GM23338 (cell line): ENCODE data around the gene ADGRB2. TPM values are rescaled to one million over a fixed set of nuclear protein-coding genes. Genes with fewer than 3 reads are reported as not detected.

Experiments
- ATAC-seq: fragments of 200-7000 bp; cut with Tn5 transposase; 3 replicates; pipeline ENCODE4 v1.9.1; 2020
- DNase-seq: peaks from one replicate; pipeline ENCODE4 v3.0.0-alpha.2; 2015; ENCODE audit warnings: low spot score
- H2AFZ ChIP-seq: fragments of 200-600 bp; sonication (generic); 2 replicates; pipeline ENCODE4 v1.8.0; 2016; ENCODE audit warnings: antibody characterized with exemption, mild to moderate bottlenecking, moderate library complexity
- H3F3A ChIP-seq: fragments of 200-600 bp; sonication (generic); replicated peaks from 2 replicates; pipeline ENCODE4 v1.8.0; 2017; ENCODE audit warnings: antibody characterized with exemption, mixed run types, low read depth
- H3K27ac ChIP-seq: fragments of 200-600 bp; sonication (generic); 2 replicates; pipeline ENCODE4 v1.6.1; 2016; ENCODE audit warnings: low read depth
- H3K27me3 ChIP-seq: fragments of 200-600 bp; sonication (generic); 2 replicates; pipeline ENCODE4 v1.8.0; 2016; ENCODE audit warnings: mild to moderate bottlenecking, mixed run types, moderate library complexity; ENCODE audit not compliant: insufficient read depth
- H3K36me3 ChIP-seq: fragments of 200-600 bp; sonication (generic); 2 replicates; pipeline ENCODE4 v1.8.0; 2016; ENCODE audit warnings: mild to moderate bottlenecking; ENCODE audit not compliant: insufficient read depth
- H3K4me1 ChIP-seq: fragments of 200-600 bp; sonication (generic); 2 replicates; pipeline ENCODE4 v1.8.0; 2016; ENCODE audit warnings: mild to moderate bottlenecking, moderate library complexity; ENCODE audit not compliant: insufficient read depth
- H3K4me2 ChIP-seq: fragments of 200-600 bp; sonication (generic); 2 replicates; pipeline ENCODE4 v1.7.1; 2017; ENCODE audit warnings: mixed run types
- H3K4me3 ChIP-seq: fragments of 200-600 bp; sonication (generic); 2 replicates; pipeline ENCODE4 v1.6.1; 2016; ENCODE audit warnings: mixed run types
- H3K79me2 ChIP-seq: fragments of 200-600 bp; sonication (generic); replicated peaks from 2 replicates; pipeline ENCODE4 v1.8.0; 2017; ENCODE audit warnings: mild to moderate bottlenecking; ENCODE audit not compliant: insufficient read depth
- H3K9me2 ChIP-seq: fragments of 200-600 bp; sonication (generic); 2 replicates; pipeline ENCODE4 v1.8.0; 2017; ENCODE audit not compliant: insufficient read depth
- H4K20me1 ChIP-seq: fragments of 200-600 bp; sonication (generic); replicated peaks from 2 replicates; pipeline ENCODE4 v1.8.0; 2017; ENCODE audit warnings: mild to moderate bottlenecking; ENCODE audit not compliant: insufficient read depth
- H3K27ac Mint-ChIP-seq: 2 replicates; pipeline ENCODE4 v1.8.0; 2020; ENCODE audit warnings: inconsistent platforms, mild to moderate bottlenecking, moderate library complexity, mixed read lengths
- H3K27me3 Mint-ChIP-seq: 3 replicates; pipeline ENCODE4 v1.8.0; 2022; ENCODE audit warnings: low read depth, mild to moderate bottlenecking, moderate library complexity, mixed read lengths, inconsistent platforms; ENCODE audit not compliant: insufficient read depth, poor library complexity
- H3K36me3 Mint-ChIP-seq: 3 replicates; pipeline ENCODE4 v1.8.0; 2021; ENCODE audit warnings: low read depth, mild to moderate bottlenecking, inconsistent platforms, moderate library complexity, mixed read lengths
- H3K4me1 Mint-ChIP-seq: 3 replicates; pipeline ENCODE4 v1.8.0; 2020; ENCODE audit warnings: mild to moderate bottlenecking, inconsistent platforms, mixed read lengths
- H3K4me3 Mint-ChIP-seq: 3 replicates; pipeline ENCODE4 v1.8.0; 2021; ENCODE audit warnings: moderate library complexity, mild to moderate bottlenecking, inconsistent platforms, mixed read lengths
- H3K9me3 Mint-ChIP-seq: 3 replicates; pipeline ENCODE4 v1.8.0; 2020; ENCODE audit warnings: moderate library complexity, mild to moderate bottlenecking, inconsistent platforms, mixed read lengths
- CTCF ChIP-seq, 2 experiments: fragments of 200-600 bp in 1 of 2; sonication (generic) in 1 of 2; conservative IDR thresholded peaks; 2 replicates each; pipeline versions ENCODE4 v1.5.1 to v1.6.1; 2016 to 2017; ENCODE audit warnings: antibody characterized with exemption in 2 of 2, low read depth in 2 of 2, mild to moderate bottlenecking in 2 of 2, moderate library complexity in 1 of 2
- ETS1 ChIP-seq: IDR thresholded peaks from 2 replicates; pipeline ENCODE4 v1.6.1; 2016; ENCODE audit warnings: antibody characterized with exemption
- NANOG ChIP-seq: IDR thresholded peaks from 2 replicates; pipeline ENCODE4 v1.6.1; 2016; ENCODE audit warnings: antibody characterized with exemption, borderline replicate concordance
- POLR2AphosphoS5 ChIP-seq: IDR thresholded peaks from 2 replicates; pipeline ENCODE4 v1.6.1; 2016; ENCODE audit warnings: antibody characterized with exemption, low read depth
- ZNF462 ChIP-seq: fragments of 250-450 bp; sonication (Bioruptor Pico); IDR thresholded peaks from 2 replicates; pipeline ENCODE4 v1.5.0; 2020; ENCODE audit warnings: mild to moderate bottlenecking, moderate library complexity
- polyA plus RNA-seq: library from polyadenylated mRNA; unstranded; fragments of >200 nt; fragmentation: Nextera tagmentation; extraction: Ambion mirVana; gene quantifications from 2 replicates; pipeline ENCODE4 v1.2.1, GENCODE V29; 2016
- total RNA-seq: library from RNA; depleted of rRNA; stranded (reverse); fragments of >200 nt; shearing (Covaris generic); gene quantifications from 2 replicates; pipeline ENCODE4 v1.2.3, GENCODE V29; 2014

Gene ADGRB2
- total and polyA plus RNA-seq, 2 experiments from 2014 or later = 8.0 to 27.8 TPM

GRCh38 chr1:31683997-31684396 is 80.1 kb downstream of the ADGRB2 start:
- Histone ChIP-seq H3K36me3 (no peaks in the 10 kb centered on the region), H3K4me3 (no peak overlapping the region), H3K4me1 (no peaks in the 10 kb centered on the region), H3K27ac (no peak overlapping the region), H3K9me2 (no peaks in the 10 kb centered on the region), H3K79me2 (no peaks in the 10 kb centered on the region), H3K27me3 (no peaks in the 10 kb centered on the region), H3F3A (no peaks in the 10 kb centered on the region), H3K4me2 (no peak overlapping the region), H2AFZ (no peak overlapping the region), H4K20me1 (no peaks in the 10 kb centered on the region)
- Mint-ChIP-seq H3K4me3 (no peak overlapping the region), H3K27me3 (peaks cover 11% of the 10 kb centered on the region), H3K4me1 (peaks cover 14% of the 10 kb centered on the region), H3K36me3 (no peaks in the 10 kb centered on the region; the same call in 2 of the 3 replicates), H3K27ac (no peak overlapping the region), H3K9me3 (no peaks in the 10 kb centered on the region; the same call in 2 of the 3 replicates)
- ATAC-seq (peak; percentile 95), DNase-seq (peak; percentile 77)
- TF ChIP-seq ETS1 (no peak), CTCF (conservative IDR thresholded peaks at IDR 0.05; ENCODE audit: low read depth in 2 of 2) (peak; percentile 48 to 74)

GRCh38 chr1:31681415-31681814 is 82.7 kb downstream of the ADGRB2 start:
- no peak for TF ChIP-seq POLR2AphosphoS5
- TF ChIP-seq NANOG = no peak
- no peak for TF ChIP-seq ETS1
- no peak for TF ChIP-seq ZNF462 (CRISPR knock-in tag)
- TF ChIP-seq CTCF (conservative IDR thresholded peaks at IDR 0.05; ENCODE audit: low read depth in 2 of 2) = no peak
- no peak overlapping the region for H3K4me3 Mint-ChIP-seq
- H3K9me3 Mint-ChIP-seq = no peaks in the 10 kb centered on the region

More at GRCh38 chr1:31681415-31681814, 82.7 kb downstream of the ADGRB2 start:
- Mint-ChIP-seq H3K4me1 (peaks cover 9% of the 10 kb centered on the region), H3K27ac (no peak overlapping the region), H3K27me3 (peaks cover 5% of the 10 kb centered on the region), H3K36me3 (no peaks in the 10 kb centered on the region; the same call in 2 of the 3 replicates)
- Histone ChIP-seq H4K20me1 (no peaks in the 10 kb centered on the region), H3K79me2 (no peaks in the 10 kb centered on the region), H3K9me2 (no peaks in the 10 kb centered on the region), H2AFZ (no peak overlapping the region), H3F3A (no peaks in the 10 kb centered on the region), H3K36me3 (no peaks in the 10 kb centered on the region), H3K27ac (no peak overlapping the region), H3K4me2 (no peak overlapping the region), H3K4me3 (no peak overlapping the region), H3K4me1 (0 out of 2 replicates have a peak, but pooled peaks cover 2% of the 10 kb centered on the region), H3K27me3 (no peaks in the 10 kb centered on the region)
- DNase-seq (peak; percentile 26), ATAC-seq (no peak)
